Neuronal stem cell (in vitro differentiated cells): ENCODE measurements around the gene FAF1.
A peak's percentile ranks its signal among the peaks of the same experiment; 100 is the strongest.

Experiments
- DNase-seq: peaks from one replicate; pipeline ENCODE4 v3.0.0-alpha.2; 2013; ENCODE audit warnings: low spot score
- H2AFZ ChIP-seq: one replicate; pipeline ENCODE4 v1.6.1; 2013; ENCODE audit warnings: mild to moderate bottlenecking, low read length, inconsistent platforms
- H2AK5ac ChIP-seq: 2 replicates; pipeline ENCODE4 v1.6.1; 2013; ENCODE audit warnings: low read depth, mild to moderate bottlenecking, inconsistent platforms, low read length, moderate library complexity, mixed read lengths
- H2BK120ac ChIP-seq: 2 replicates; pipeline ENCODE4 v1.6.1; 2013; ENCODE audit warnings: low read depth, mild to moderate bottlenecking, inconsistent platforms, low read length, moderate library complexity, mixed read lengths
- H2BK12ac ChIP-seq: one replicate; pipeline ENCODE4 v1.6.1; 2013; ENCODE audit warnings: low read length, inconsistent platforms
- H2BK15ac ChIP-seq: 2 replicates; pipeline ENCODE4 v1.6.1; 2013; ENCODE audit warnings: mild to moderate bottlenecking, low read length, inconsistent platforms, mixed read lengths
- H2BK5ac ChIP-seq: one replicate; pipeline ENCODE4 v1.6.1; 2013; ENCODE audit warnings: inconsistent platforms, mild to moderate bottlenecking, low read length, moderate library complexity
- H3K14ac ChIP-seq: one replicate; pipeline ENCODE4 v1.6.1; 2013; ENCODE audit warnings: low read length, inconsistent platforms
- H3K18ac ChIP-seq: 2 replicates; pipeline ENCODE4 v1.6.1; 2013; ENCODE audit warnings: low read length, inconsistent platforms
- H3K23ac ChIP-seq: 2 replicates; pipeline ENCODE4 v1.6.1; 2013; ENCODE audit warnings: low read depth, mild to moderate bottlenecking, mixed read lengths, low read length, inconsistent platforms; ENCODE audit not compliant: poor library complexity
- H3K27ac ChIP-seq: replicated peaks from 3 replicates; pipeline ENCODE4 v1.5.1; 2013; ENCODE audit warnings: low read length, inconsistent platforms
- H3K27me3 ChIP-seq, 3 experiments: 2 replicates each; pipeline ENCODE4 v1.6.1; 2013; ENCODE audit warnings: low read length in 3 of 3, mild to moderate bottlenecking in 2 of 3, inconsistent platforms in 1 of 3, low read depth in 1 of 3, mixed read lengths in 1 of 3, moderate library complexity in 1 of 3; ENCODE audit not compliant: control insufficient read depth in 3 of 3, insufficient read depth in 3 of 3
- H3K36me3 ChIP-seq, 2 donors: replicated peaks in 1 of 2; 2 replicates each; pipeline ENCODE4 v1.6.1; 2013; ENCODE audit warnings: low read length in 2 of 2; ENCODE audit not compliant: control insufficient read depth in 2 of 2, insufficient read depth in 2 of 2
- H3K4ac ChIP-seq: 2 replicates; pipeline ENCODE4 v1.6.1; 2013; ENCODE audit warnings: inconsistent platforms, mild to moderate bottlenecking, low read length, moderate library complexity
- H3K4me1 ChIP-seq, 2 donors: 1 replicate in 1 of 2; 2 replicates in 1 of 2; pipeline ENCODE4 v1.6.1; 2013; ENCODE audit warnings: low read length in 2 of 2, low read depth in 1 of 2; ENCODE audit not compliant: control insufficient read depth in 2 of 2, insufficient read depth in 1 of 2
- H3K4me2 ChIP-seq: one replicate; pipeline ENCODE4 v1.6.1; 2013; ENCODE audit warnings: mild to moderate bottlenecking, low read length, inconsistent platforms; ENCODE audit not compliant: insufficient read depth, poor library complexity, severe bottlenecking
- H3K4me3 ChIP-seq, 2 donors: 2 replicates each; pipeline ENCODE4 v1.5.1; 2013; ENCODE audit warnings: low read length in 2 of 2, mild to moderate bottlenecking in 2 of 2, inconsistent platforms in 1 of 2, moderate library complexity in 1 of 2
- H3K79me1 ChIP-seq: one replicate; pipeline ENCODE4 v1.6.1; 2013; ENCODE audit warnings: low read depth, mild to moderate bottlenecking, inconsistent platforms, low read length, moderate library complexity
- H3K9ac ChIP-seq: one replicate; pipeline ENCODE4 v1.6.1; 2013; ENCODE audit warnings: mild to moderate bottlenecking, low read depth, low read length, inconsistent platforms; ENCODE audit not compliant: poor library complexity
- H3K9me3 ChIP-seq, 2 donors: replicated peaks in 1 of 2; 2 replicates each; pipeline versions ENCODE3 to v1.6.1; 2013; ENCODE audit warnings: low read length in 2 of 2, mild to moderate bottlenecking in 2 of 2, inconsistent platforms in 1 of 2, low read depth in 1 of 2, mixed read lengths in 1 of 2, moderate library complexity in 1 of 2; ENCODE audit not compliant: control insufficient read depth in 2 of 2, insufficient read depth in 1 of 2
- H4K8ac ChIP-seq: one replicate; pipeline ENCODE4 v1.6.1; 2013; ENCODE audit warnings: low read depth, mild to moderate bottlenecking, inconsistent platforms, low read length, moderate library complexity
- H4K91ac ChIP-seq: one replicate; pipeline ENCODE4 v1.6.1; 2013; ENCODE audit warnings: low read length, low read depth, mild to moderate bottlenecking, inconsistent platforms; ENCODE audit not compliant: poor library complexity
- WGBS, 2 donors: extraction: QIAGEN DNeasy Blood & Tissue Kit; methylation state at CpG; one replicate each; pipeline ENCODE4 v1.1.7; 2013; ENCODE audit warnings: missing lambda C conversion rate in 2 of 2, mixed read lengths in 1 of 2; ENCODE audit not compliant: insufficient read length in 2 of 2, insufficient replicate concordance in 1 of 2; ENCODE audit errors: extremely low coverage in 2 of 2; 5-methylcytosine and 5-hydroxymethylcytosine counted together

The FAF1 gene

DNA sequence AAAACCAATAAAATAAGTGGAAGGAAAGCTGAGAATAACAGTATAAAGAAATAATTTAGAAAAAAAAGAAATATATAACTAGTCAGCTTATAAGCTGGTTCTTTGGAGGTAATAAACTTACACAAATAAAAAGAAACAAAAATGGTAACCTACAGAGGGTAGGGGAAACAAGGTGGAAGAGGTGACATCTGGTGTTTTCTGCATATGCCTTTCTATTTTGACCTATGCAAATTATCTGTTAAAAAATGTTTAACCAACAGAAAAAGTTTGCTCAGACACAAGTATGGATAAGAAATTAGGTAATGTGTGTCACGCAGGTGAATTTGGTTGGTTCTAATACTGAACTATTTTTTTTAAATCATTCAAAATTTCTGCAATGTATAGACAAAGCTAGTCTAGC is 483.3 kb downstream of the FAF1 start:
- H2BK15ac ChIP-seq: no peak overlapping the region
- no peak overlapping the region for H4K8ac ChIP-seq
- H2AFZ ChIP-seq: no peak overlapping the region
- H2BK5ac ChIP-seq: no peak overlapping the region
- H3K4me2 ChIP-seq: no peak overlapping the region
- no peak for DNase-seq
- no peaks in the 10 kb centered on the region for H3K27me3 ChIP-seq
- no peak overlapping the region for H2BK120ac ChIP-seq
- peaks cover 0 to 16% of the 10 kb centered on the region in 2 donors for H3K4me1 ChIP-seq
- H3K36me3 ChIP-seq: peaks cover 0 to 23% of the 10 kb centered on the region in 2 donors
- no peak overlapping the region for H3K9ac ChIP-seq
- H3K4ac ChIP-seq: no peak overlapping the region
- no peak overlapping the region for H3K18ac ChIP-seq
- WGBS, 2 donors: no CpG with 5 or more reads among the region's 1 CpG
- H3K23ac ChIP-seq: no peak overlapping the region
- no peak overlapping the region for H3K27ac ChIP-seq
- no peak overlapping the region for H2BK12ac ChIP-seq
- no peaks in the 10 kb centered on the region for H3K9me3 ChIP-seq
- H3K4me3 ChIP-seq: no peak overlapping the region
- H3K79me1 ChIP-seq: no peaks in the 10 kb centered on the region
- H4K91ac ChIP-seq: no peak overlapping the region
- no peak overlapping the region for H3K14ac ChIP-seq
- no peak overlapping the region for H2AK5ac ChIP-seq

DNA sequence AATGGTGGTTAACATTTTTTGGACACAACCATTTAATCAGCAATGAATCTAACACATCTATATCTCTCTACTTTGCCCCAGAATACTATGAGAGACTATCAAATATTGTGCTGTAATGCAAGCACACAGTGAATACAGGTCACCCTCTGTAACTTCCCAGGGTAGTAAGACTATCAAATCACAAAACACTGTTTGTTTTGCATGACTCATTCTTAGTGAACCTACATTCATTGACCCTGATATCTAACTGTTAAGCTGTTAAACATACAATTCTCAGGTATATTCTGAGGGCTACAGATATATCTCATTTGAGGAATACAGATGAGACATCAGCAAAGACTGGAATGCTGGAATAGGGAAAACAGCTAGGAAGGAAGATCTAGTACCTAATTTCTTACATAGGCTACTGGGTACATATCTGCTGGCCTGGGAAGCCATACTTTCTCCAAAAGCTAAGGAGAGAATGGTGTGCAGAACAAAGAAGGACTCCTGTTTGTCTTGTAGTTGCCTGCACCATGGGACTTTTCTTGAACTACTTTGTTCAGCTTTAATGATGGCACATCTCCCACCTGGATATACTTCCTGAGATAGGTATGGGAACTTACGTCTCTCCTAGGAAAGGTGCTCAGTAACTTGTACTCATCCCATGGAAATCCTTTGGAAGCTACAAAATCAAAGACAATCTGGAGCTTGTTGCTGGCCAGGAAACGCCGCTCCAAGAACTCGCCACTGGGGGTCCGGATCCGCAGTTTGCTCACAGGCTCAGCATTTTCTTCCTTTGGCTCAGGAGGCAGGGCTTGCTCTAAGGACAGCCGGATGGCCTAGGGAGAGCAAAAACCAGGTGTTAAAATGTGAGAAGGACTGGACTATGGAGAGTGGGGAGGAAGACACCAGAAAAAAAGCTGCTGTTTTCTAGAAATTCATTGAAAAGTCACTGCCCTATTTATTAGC is 484.9 kb downstream of the FAF1 start:
- DNase-seq: peak; percentile 11

DNA sequence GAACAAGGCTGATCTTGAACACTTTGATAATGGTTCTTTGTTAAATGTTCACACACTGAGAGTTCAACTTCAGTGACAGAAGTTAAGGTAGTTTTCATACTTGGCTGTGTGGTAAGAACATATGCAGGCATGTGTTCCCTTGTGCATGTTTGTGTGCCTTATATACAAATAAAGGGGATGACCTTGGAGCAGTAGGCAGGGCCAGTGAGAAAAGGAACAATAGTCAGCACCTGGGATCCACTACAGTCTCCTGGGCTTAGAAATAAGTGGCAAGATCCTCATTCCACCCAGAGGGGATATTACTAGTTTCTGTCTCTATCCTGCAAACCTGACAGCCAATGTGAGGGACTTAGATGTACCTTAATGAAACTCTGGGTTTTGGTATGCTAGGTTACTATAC is 486.6 kb downstream of the FAF1 start:
- Histone ChIP-seq H3K9ac (no peak overlapping the region), H3K4me2 (no peak overlapping the region), H2AK5ac (no peak overlapping the region), H3K36me3 (peaks cover 0 to 23% of the 10 kb centered on the region in 2 donors), H3K27me3 (no peaks in the 10 kb centered on the region), H2BK120ac (no peak overlapping the region), H3K14ac (no peak overlapping the region), H4K8ac (no peak overlapping the region), H4K91ac (no peak overlapping the region), H3K9me3 (no peaks in the 10 kb centered on the region), H3K27ac (no peak overlapping the region), H3K18ac (no peak overlapping the region), H2BK12ac (no peak overlapping the region), H3K4me1 (peaks cover 0 to 13% of the 10 kb centered on the region in 2 donors), H2AFZ (no peak overlapping the region), H3K4me3 (no peak overlapping the region), H3K4ac (no peak overlapping the region), H3K23ac (no peak overlapping the region), H2BK5ac (no peak overlapping the region), H3K79me1 (no peaks in the 10 kb centered on the region), H2BK15ac (no peak overlapping the region)
- no peak for DNase-seq

More for the DNA sequence above, 484.9 kb downstream of the FAF1 start:
- Histone ChIP-seq H2BK120ac (no peak overlapping the region), H3K23ac (no peak overlapping the region), H3K4ac (no peak overlapping the region), H4K91ac (no peak overlapping the region), H3K18ac (no peak overlapping the region), H3K79me1 (no peaks in the 10 kb centered on the region), H3K27me3 (no peaks in the 10 kb centered on the region), H3K4me1 (peaks cover 0 to 16% of the 10 kb centered on the region in 2 donors), H3K4me3 (no peak overlapping the region), H3K36me3 (peaks cover 0 to 23% of the 10 kb centered on the region in 2 donors), H2BK5ac (no peak overlapping the region), H3K9ac (no peak overlapping the region), H3K4me2 (no peak overlapping the region), H2BK12ac (no peak overlapping the region), H2AK5ac (no peak overlapping the region), H2BK15ac (no peak overlapping the region), H3K14ac (no peak overlapping the region), H2AFZ (no peak overlapping the region), H3K27ac (no peak overlapping the region), H4K8ac (no peak overlapping the region), H3K9me3 (no peaks in the 10 kb centered on the region)
- WGBS, 2 donors: no CpG with 5 or more reads among the region's 7 CpGs

DNA sequence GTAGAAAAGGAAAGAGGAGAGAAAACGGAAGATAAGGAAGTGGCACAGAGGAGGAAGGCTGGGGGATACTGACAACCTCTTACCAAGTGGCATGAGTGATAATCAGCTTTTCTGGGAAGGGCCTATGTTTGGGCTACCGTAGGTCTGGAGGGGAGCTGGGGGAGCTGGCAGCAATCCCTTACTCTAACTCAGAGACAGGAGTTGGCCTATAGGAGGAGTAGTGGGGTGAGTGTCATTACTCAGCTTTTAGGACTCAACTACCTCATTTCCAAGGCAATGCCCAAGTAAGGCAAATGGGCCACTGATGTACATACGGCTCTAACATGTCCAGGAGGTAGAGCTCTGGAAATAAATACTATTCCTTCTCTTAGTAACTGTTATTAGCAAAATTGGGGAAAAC is 488.1 kb downstream of the FAF1 start:
- Histone ChIP-seq H2BK120ac (no peak overlapping the region), H3K27me3 (no peaks in the 10 kb centered on the region), H2BK5ac (no peak overlapping the region), H4K91ac (no peak overlapping the region), H3K18ac (no peak overlapping the region), H2AK5ac (no peak overlapping the region), H3K14ac (no peak overlapping the region), H3K36me3 (peaks cover 0 to 23% of the 10 kb centered on the region in 2 donors), H3K4me2 (no peak overlapping the region), H3K9ac (no peak overlapping the region), H3K27ac (no peak overlapping the region), H2BK15ac (no peak overlapping the region), H2BK12ac (no peak overlapping the region), H3K79me1 (no peaks in the 10 kb centered on the region), H3K4ac (no peak overlapping the region), H3K4me3 (no peak overlapping the region), H3K4me1 (peaks cover 0 to 13% of the 10 kb centered on the region in 2 donors), H4K8ac (no peak overlapping the region), H2AFZ (no peak overlapping the region), H3K9me3 (no peaks in the 10 kb centered on the region), H3K23ac (no peak overlapping the region)
- 100% methylated on average over 1 of the region's 3 CpGs; no CpG with 5 or more reads in 1 of the 2 donors for WGBS, 2 donors
- DNase-seq: no peak
